Left lung (tissue), 10 donors: Measurements from ENCODE around the gene FMNL2. TPM values are rescaled to one million over a fixed set of nuclear protein-coding genes. Genes with fewer than 3 reads are reported as not detected.
A peak's percentile ranks its signal among the peaks of the same experiment; 100 is the strongest.

Experiments
- ATAC-seq: fragments of 200-7000 bp; cut with Tn5 transposase; one replicate; pipeline ENCODE4 v1.9.1; 2020; ENCODE audit warnings: moderate library complexity
- DNase-seq, 4 donors: peaks; one replicate each; pipeline ENCODE4 v3.0.0-alpha.2; 2013 to 2020
- H3K27ac ChIP-seq, 2 donors: fragments of 200-600 bp; sonication (generic) in 1 of 2; one replicate each; pipeline versions ENCODE4 v1.5.0 to v1.8.0; 2020 to 2021
- H3K27me3 ChIP-seq, 2 donors: fragments of 200-600 bp; sonication (generic) in 1 of 2; one replicate each; pipeline versions ENCODE4 v1.5.0 to v1.8.0; 2020 to 2021
- H3K36me3 ChIP-seq, 2 donors: fragments of 200-600 bp; sonication (generic) in 1 of 2; one replicate each; pipeline versions ENCODE4 v1.5.0 to v1.8.0; 2020 to 2021
- H3K4me1 ChIP-seq, 2 donors: fragments of 200-600 bp; one replicate each; pipeline ENCODE4 v1.8.0; 2021
- H3K4me3 ChIP-seq, 2 donors: fragments of 200-600 bp; sonication (generic) in 1 of 2; one replicate each; pipeline versions ENCODE4 v1.5.0 to v1.8.0; 2020 to 2021; ENCODE audit warnings: mild to moderate bottlenecking in 1 of 2
- H3K9me3 ChIP-seq, 2 donors: fragments of 200-600 bp; sonication (generic) in 1 of 2; one replicate each; pipeline versions ENCODE4 v1.5.0 to v1.8.0; 2020 to 2021
- intact Hi-C, 2 donors: fragments of 100-400 bp; cut with DNase I; formaldehyde crosslinking; loops; one replicate each; pipeline versions ENCODE4 v1.11.2 to v1.14.2; 2022
- polyA plus RNA-seq, 6 donors: library from polyadenylated mRNA; unstranded; fragments of 120-200 nt; gene quantifications; one replicate each; pipeline ENCODE4 v1.2.1, GENCODE V29; 2013; ENCODE audit not compliant: insufficient read length in 6 of 6
- total RNA-seq, 2 donors: library from RNA; stranded (reverse); fragmentation: NEBNext Ultra II Directional; extraction: Animal tissue kit (Norgen Biotek cat#: 25700); gene quantifications; one replicate each; pipeline ENCODE4 v1.2.1, GENCODE V29; 2021
- TF ChIP-seq, protein P1 (sequence below), 2 donors: fragments of 200-600 bp; sonication (generic) in 1 of 2; IDR thresholded peaks; one replicate each; pipeline versions ENCODE4 v1.5.0 to v1.8.0; 2021; ENCODE audit warnings: antibody characterized with exemption in 2 of 2
- donor health status: DM: no; HTN: yes; CAD: no.
- donor health status: DM: no; HTN: no; CAD: no.

FMNL2 gene
- total and polyA plus RNA-seq, 8 donors: 36.3 to 90.0 (median 77.7) TPM

DNA sequence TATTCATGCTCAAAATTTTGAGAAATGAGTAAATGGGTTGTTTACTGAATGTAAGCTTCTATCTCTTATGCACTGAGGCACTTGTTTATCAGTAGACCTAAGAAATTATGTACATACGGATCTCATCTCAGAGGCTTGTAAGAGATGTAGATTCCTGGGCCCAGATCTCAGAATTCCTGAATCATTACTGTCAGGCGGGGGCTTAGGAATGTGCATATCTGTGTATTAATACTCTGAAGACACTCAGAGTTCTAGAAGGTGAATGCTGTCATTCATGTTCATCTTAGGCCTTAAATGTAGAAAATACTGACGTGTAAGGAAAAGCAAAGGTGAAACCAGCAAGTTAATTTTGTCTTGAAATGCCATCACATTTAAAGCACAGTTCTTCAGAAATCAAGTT is 169.6 kb downstream of the FMNL2 start:
- ATAC-seq: no peak
- Histone ChIP-seq H3K9me3 (no peaks in the 10 kb centered on the region), H3K4me1 (peaks cover 0 to 13% of the 10 kb centered on the region in 2 donors), H3K4me3 (no peak overlapping the region), H3K27ac (no peak overlapping the region), H3K36me3 (no peaks in the 10 kb centered on the region), H3K27me3 (no peaks in the 10 kb centered on the region)
- TF ChIP-seq, protein P1, sequence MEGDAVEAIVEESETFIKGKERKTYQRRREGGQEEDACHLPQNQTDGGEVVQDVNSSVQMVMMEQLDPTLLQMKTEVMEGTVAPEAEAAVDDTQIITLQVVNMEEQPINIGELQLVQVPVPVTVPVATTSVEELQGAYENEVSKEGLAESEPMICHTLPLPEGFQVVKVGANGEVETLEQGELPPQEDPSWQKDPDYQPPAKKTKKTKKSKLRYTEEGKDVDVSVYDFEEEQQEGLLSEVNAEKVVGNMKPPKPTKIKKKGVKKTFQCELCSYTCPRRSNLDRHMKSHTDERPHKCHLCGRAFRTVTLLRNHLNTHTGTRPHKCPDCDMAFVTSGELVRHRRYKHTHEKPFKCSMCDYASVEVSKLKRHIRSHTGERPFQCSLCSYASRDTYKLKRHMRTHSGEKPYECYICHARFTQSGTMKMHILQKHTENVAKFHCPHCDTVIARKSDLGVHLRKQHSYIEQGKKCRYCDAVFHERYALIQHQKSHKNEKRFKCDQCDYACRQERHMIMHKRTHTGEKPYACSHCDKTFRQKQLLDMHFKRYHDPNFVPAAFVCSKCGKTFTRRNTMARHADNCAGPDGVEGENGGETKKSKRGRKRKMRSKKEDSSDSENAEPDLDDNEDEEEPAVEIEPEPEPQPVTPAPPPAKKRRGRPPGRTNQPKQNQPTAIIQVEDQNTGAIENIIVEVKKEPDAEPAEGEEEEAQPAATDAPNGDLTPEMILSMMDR (IDR thresholded peaks at IDR 0.05): no peak
- no peak for DNase-seq
- intact Hi-C loops: no loop called here

DNA sequence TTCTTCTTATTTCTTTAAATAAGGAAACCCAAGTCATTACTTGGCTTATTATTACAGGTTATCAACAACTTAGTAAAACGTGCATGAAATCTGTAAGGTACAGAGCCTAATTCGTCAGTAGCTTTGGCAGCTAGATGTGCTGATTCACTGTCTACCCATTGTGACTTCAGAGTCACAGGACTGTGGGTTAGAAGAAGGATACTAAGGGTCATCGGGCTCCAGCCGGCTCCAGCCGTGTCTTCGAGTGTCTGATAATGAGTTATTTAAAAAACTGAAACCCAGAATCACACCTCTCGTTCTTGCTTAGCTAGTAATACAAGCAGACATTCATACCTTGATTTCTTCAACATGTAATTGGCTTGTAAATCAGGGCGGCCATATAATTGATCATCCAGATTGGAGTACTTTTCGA is 170.5 kb downstream of the FMNL2 start:
- DNase-seq (peak in 1 of 4 donors; percentile 55), ATAC-seq (peak; percentile 78)
- Histone ChIP-seq H3K27me3 (no peaks in the 10 kb centered on the region), H3K27ac (peak overlapping the region in 1 of 2 donors; percentile 27), H3K36me3 (no peaks in the 10 kb centered on the region), H3K9me3 (no peaks in the 10 kb centered on the region), H3K4me3 (no peak overlapping the region), H3K4me1 (peaks cover 0 to 6% of the 10 kb centered on the region in 2 donors)
- intact Hi-C loops: no loop called here
- TF ChIP-seq, protein P1 (IDR thresholded peaks at IDR 0.05): no peak

DNA sequence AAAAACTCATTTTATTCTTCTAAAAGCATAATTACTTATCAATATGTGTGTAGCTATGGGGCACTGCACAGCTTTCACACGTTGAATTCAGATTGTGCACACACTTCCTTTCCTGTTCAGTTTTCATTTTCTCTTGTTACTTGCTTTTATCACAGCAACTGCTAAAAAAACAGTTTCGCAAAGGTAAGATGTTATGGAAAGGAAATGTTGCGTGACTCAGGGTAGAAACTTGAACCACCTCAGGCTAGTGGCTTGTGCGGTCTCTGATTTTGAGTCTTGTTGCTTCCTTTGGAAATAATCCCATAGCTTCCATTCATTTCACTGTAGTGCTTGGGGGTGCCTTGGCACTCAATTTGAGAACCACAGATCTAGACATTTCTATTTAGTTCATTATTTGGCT is 171.9 kb downstream of the FMNL2 start:
- no peak overlapping the region for H3K4me3 ChIP-seq
- no peaks in the 10 kb centered on the region for H3K4me1 ChIP-seq
- no peaks in the 10 kb centered on the region for H3K9me3 ChIP-seq
- TF ChIP-seq, protein P1 (IDR thresholded peaks at IDR 0.05): no peak
- no peaks in the 10 kb centered on the region for H3K36me3 ChIP-seq
- DNase-seq: no peak
- ATAC-seq: no peak
- no peaks in the 10 kb centered on the region for H3K27me3 ChIP-seq
- intact Hi-C loops: no loop called here
- no peak overlapping the region for H3K27ac ChIP-seq

DNA sequence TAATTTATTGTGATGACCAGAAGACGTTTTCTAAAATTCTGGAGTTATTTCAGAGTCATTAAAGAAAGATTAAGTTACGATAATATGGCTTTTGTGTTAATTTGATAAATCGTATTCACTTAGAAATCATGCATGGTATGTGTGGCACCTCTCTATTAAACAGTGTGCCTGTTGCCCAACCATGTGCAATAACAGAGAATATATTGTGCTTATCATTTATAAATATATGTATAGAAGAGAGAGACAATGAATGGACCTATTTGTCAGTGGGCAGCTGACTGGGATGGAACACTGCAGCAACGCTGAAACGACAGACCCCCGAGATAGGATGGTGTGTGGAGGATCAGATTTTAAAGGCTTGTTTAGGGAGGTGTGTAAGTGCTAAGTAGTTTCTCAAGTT is 172.9 kb downstream of the FMNL2 start:
- H3K4me1 ChIP-seq: no peaks in the 10 kb centered on the region
- H3K36me3 ChIP-seq: no peaks in the 10 kb centered on the region
- H3K27me3 ChIP-seq: no peaks in the 10 kb centered on the region
- H3K9me3 ChIP-seq: no peaks in the 10 kb centered on the region
- ATAC-seq: no peak
- no peak for DNase-seq
- TF ChIP-seq, protein P1 (IDR thresholded peaks at IDR 0.05): no peak
- intact Hi-C loops: no loop called here
- no peak overlapping the region for H3K4me3 ChIP-seq
- H3K27ac ChIP-seq: no peak overlapping the region

DNA sequence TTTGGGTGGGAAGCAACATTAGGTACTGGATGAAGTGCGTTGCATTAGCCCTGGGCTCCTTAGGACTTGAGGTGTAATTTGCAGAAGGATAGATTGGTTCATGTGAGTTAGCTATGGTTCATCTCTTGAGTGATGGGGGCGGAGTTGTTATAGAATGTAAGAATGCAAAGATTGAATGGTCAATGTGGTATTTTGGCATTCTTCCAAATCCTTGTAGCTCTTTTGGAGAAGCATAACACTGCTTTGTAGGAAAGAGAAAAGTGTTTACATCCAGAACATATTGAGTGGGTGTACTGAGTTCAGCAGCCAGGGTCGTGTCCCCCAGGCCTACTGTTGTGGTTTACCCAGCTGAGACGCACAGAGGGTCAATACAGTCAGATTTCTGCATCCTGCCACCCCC is 173.5 kb downstream of the FMNL2 start:
- ATAC-seq: no peak
- intact Hi-C loops: no loop called here
- DNase-seq: no peak

More for the DNA sequence above, 173.5 kb downstream of the FMNL2 start:
- TF ChIP-seq, protein P1 (IDR thresholded peaks at IDR 0.05): no peak
- H3K4me3 ChIP-seq: no peak overlapping the region
- no peaks in the 10 kb centered on the region for H3K9me3 ChIP-seq
- no peaks in the 10 kb centered on the region for H3K4me1 ChIP-seq
- no peaks in the 10 kb centered on the region for H3K27me3 ChIP-seq
- H3K27ac ChIP-seq: no peak overlapping the region
- no peaks in the 10 kb centered on the region for H3K36me3 ChIP-seq
